Measurements from ENCODE around the gene ANO6. TPM values are rescaled to one million over a fixed set of nuclear protein-coding genes. Genes with fewer than 3 reads are reported as not detected.

The ANO6 gene
- total RNA-seq, 1 donor from 2014 or later: 64.1 TPM

DNA sequence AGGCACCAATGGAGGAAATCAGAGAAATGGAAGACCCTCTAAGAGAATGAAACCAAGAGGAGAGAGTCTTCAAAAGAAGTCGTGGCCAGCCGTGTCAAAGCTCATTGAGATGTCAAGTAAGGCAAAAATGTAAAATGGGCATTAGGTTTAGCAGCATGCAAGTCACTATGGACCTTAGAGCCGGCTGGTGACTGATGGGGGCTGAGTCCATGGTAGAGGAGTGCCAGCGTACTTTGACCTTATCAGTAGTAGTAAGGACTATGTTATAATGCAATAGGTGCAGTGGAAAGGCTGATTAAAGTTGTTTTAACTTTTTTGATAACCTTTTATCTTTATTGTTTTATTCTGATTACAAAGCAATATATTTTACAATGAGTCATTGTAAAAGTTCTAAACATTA lies 66.5 kb downstream of the ANO6 start:
- ATAC-seq (no peak), DNase-seq (no peak)
- Histone ChIP-seq H3K4me1 (peaks cover 25% of the 10 kb centered on the region), H3K4me3 (no peak overlapping the region), H3K9me3 (no peaks in the 10 kb centered on the region), H3K36me3 (no peaks in the 10 kb centered on the region), H3K27ac (no peak overlapping the region), H3K27me3 (ENCODE audit: low read depth) (no peaks in the 10 kb centered on the region)
- intact Hi-C loops (cut with DNase I): no loop called here
- TF ChIP-seq, protein P1, sequence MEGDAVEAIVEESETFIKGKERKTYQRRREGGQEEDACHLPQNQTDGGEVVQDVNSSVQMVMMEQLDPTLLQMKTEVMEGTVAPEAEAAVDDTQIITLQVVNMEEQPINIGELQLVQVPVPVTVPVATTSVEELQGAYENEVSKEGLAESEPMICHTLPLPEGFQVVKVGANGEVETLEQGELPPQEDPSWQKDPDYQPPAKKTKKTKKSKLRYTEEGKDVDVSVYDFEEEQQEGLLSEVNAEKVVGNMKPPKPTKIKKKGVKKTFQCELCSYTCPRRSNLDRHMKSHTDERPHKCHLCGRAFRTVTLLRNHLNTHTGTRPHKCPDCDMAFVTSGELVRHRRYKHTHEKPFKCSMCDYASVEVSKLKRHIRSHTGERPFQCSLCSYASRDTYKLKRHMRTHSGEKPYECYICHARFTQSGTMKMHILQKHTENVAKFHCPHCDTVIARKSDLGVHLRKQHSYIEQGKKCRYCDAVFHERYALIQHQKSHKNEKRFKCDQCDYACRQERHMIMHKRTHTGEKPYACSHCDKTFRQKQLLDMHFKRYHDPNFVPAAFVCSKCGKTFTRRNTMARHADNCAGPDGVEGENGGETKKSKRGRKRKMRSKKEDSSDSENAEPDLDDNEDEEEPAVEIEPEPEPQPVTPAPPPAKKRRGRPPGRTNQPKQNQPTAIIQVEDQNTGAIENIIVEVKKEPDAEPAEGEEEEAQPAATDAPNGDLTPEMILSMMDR (IDR thresholded peaks at IDR 0.05): no peak

DNA sequence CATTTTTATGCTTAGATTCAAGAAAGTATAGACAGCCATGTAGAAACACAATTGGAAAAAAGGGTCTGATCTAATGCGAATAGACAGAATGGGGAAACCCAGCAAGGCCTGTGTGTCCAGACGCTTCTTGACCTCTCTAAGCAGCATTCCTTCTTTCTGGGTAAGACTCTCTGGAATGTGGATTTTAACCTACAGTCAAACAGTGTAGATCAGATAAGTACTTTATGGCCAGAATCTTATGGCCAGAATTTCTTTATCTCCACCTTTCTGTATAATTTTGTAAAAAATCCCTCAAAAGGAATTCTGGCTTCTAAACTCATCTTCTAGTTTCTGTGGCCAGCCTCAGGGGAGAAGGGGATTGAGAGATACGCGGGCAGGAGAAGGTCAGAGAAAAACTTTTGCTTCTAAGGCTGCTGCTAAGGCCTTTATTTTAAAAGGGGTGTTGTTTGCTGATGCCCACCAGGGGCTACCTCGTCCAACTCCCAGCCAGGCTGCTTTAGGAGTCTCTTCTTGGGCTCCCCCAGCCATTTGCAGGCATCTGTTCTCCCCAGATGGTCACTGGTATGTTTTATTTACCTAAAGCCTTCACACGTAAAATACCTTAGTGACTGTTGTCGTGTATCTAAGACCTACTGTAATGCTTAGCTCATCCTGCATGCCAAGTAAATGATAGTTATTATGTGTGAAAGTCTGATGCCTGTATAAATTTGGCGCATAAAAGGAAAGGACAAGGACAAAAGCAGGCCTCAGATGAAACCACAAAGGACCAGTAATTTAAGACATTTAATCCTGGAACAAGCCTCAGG lies 68.4 kb downstream of the ANO6 start:
- Histone ChIP-seq H3K4me3 (no peak overlapping the region), H3K9me3 (no peaks in the 10 kb centered on the region), H3K27me3 (ENCODE audit: low read depth) (no peaks in the 10 kb centered on the region), H3K4me1 (peaks cover 25% of the 10 kb centered on the region), H3K36me3 (no peaks in the 10 kb centered on the region), H3K27ac (peak overlapping the region; percentile 37)
- intact Hi-C loops (cut with DNase I): no loop called here
- TF ChIP-seq, protein P1 (IDR thresholded peaks at IDR 0.05): no peak
- ATAC-seq (peak; percentile 57 to 84), DNase-seq (no peak)

DNA sequence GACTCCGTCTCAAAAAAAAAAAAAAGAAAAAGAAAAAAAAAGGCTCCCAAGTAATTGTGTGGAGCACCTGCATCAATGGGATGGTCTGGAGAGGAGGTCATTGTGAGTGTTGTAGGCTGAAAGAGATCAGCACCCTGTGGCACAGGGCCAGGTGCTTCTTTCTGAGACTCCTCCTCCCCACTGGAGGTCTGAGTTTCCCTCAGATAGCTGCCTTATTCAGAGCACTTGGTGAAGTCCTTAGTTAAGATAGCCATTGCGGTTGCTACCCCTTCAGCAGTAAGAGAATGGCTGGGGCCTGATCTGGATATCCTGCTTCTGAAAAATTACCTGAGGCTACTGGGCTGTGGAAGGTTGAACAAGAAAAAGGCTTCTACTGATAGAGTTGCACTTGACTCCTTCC lies 69.8 kb downstream of the ANO6 start:
- H3K4me1 ChIP-seq: peaks cover 15% of the 10 kb centered on the region
- intact Hi-C loops (cut with DNase I): no loop called here
- H3K36me3 ChIP-seq: no peaks in the 10 kb centered on the region
- no peaks in the 10 kb centered on the region for H3K27me3 ChIP-seq (ENCODE audit: low read depth)
- ATAC-seq: no peak
- H3K27ac ChIP-seq: no peak overlapping the region
- TF ChIP-seq, protein P1 (IDR thresholded peaks at IDR 0.05): no peak
- no peaks in the 10 kb centered on the region for H3K9me3 ChIP-seq
- H3K4me3 ChIP-seq: no peak overlapping the region
- DNase-seq: no peak

DNA sequence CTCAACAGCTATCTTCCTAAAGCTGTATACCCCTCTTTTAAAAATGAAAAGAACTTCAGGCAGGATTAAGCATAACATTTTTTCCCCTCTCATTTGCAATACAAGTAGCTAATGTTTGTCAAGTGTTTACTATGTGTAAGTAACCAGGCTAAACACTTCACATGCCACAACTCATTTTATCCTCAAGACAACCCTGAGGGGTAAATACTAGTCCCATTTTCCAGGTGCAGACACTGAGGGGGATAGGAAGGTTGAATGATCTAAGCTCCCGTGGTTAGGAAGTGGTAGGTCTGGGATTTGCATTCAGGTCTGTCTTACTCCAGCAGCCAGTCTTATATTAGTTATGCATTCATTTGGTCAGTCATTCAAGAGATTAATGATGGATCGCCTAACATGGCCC lies 70.7 kb downstream of the ANO6 start:
- DNase-seq: no peak
- H3K9me3 ChIP-seq: no peaks in the 10 kb centered on the region
- no peak overlapping the region for H3K27ac ChIP-seq
- no peak overlapping the region for H3K4me3 ChIP-seq
- H3K27me3 ChIP-seq (ENCODE audit: low read depth): no peaks in the 10 kb centered on the region
- no peaks in the 10 kb centered on the region for H3K36me3 ChIP-seq
- ATAC-seq: peak in 1 of 2 donors; percentile 42
- H3K4me1 ChIP-seq: peaks cover 14% of the 10 kb centered on the region
- intact Hi-C loops (cut with DNase I): no loop called here
- TF ChIP-seq, protein P1 (IDR thresholded peaks at IDR 0.05): no peak

DNA sequence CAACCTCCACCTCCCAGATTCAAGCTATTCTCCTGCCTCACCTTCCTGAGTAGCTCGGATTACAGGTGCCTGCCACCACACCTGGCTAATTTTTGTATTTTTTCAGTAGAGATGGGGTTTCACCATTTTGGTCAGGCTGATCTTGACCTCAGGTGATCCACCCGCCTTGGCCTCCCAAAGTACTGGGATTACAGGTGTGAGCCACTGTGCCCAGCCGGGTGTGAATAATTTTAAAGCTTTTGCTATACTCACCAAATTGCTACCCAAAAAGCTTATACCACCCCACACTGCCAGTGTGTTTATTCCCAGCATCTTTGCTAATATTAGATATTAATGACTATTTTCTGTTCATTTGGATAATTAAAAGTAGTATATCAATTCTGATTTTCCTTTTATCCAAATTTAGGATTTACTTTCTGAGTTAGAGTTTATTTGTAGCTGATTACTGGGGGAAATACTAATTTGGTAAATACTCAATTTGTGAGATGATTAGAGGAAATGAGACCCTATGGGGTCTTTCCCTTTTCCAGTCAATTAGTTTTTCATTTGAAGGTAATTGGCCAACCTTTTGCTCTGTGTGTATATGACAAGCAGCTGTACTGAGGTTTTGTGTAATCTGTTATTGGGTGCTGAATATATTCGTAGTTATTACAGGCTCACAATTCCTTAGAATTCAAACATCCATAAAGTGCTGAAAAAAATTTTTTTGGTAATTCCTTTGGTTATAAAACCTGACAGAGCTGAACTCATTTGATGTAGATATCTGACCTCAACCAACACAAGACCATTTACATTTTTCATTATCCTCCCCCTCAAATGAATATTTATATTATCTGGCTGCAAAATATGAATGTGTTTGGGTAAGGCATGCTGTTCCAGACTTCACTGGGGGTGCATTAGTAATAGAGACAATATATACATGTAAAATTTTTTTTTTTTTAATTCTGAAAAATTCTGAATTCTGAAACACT lies 73.6 kb downstream of the ANO6 start:
- no peak for ATAC-seq
- H3K4me1 ChIP-seq: peaks cover 5% of the 10 kb centered on the region

More for the DNA sequence above, 73.6 kb downstream of the ANO6 start:
- no peak overlapping the region for H3K4me3 ChIP-seq
- H3K9me3 ChIP-seq: no peaks in the 10 kb centered on the region
- TF ChIP-seq, protein P1 (IDR thresholded peaks at IDR 0.05): no peak
- no peaks in the 10 kb centered on the region for H3K27me3 ChIP-seq (ENCODE audit: low read depth)
- no peaks in the 10 kb centered on the region for H3K36me3 ChIP-seq
- DNase-seq: no peak
- H3K27ac ChIP-seq: no peak overlapping the region
- intact Hi-C loops (cut with DNase I): no loop called here

Data from lower lobe of right lung (tissue), 2 donors.